MG63 (cell line): ENCODE data around the gene ZFYVE1. TPM values are rescaled to one million over a fixed set of nuclear protein-coding genes. Genes with fewer than 3 reads are reported as not detected.

Experiments
- total RNA-seq: library from RNA; depleted of rRNA; stranded (reverse); fragments of >200 nt; shearing (Covaris generic); gene quantifications from 2 replicates; pipeline ENCODE4 v1.2.3, GENCODE V29; 2014; ENCODE audit warnings: low replicate concordance; rRNA removed

Gene ZFYVE1
- total RNA-seq, 1 experiment from 2014 or later = 5.0 TPM

Other genes starting within 250 kb of the ZFYVE1 start
- 2.3 and 5.6 TPM in 2 replicates for gene DPF3, start 133.0 kb downstream of the ZFYVE1 start, total RNA-seq
- gene DCAF4, start 100.6 kb downstream of the ZFYVE1 start, total RNA-seq = 36.2 and 71.1 TPM in 2 replicates
- 3.6 and 4.7 TPM in 2 replicates for gene RBM25, start 31.4 kb upstream of the ZFYVE1 start, total RNA-seq
- 13.7 TPM in 2 replicates for gene PSEN1, start 109.4 kb upstream of the ZFYVE1 start, total RNA-seq
- gene PAPLN, start 210.4 kb upstream of the ZFYVE1 start, total RNA-seq = 0.53 TPM in 1 of 2 replicates, not detected in the other